Measurements from ENCODE around the gene GIMAP8. TPM values are rescaled to one million over a fixed set of nuclear protein-coding genes. Genes with fewer than 3 reads are reported as not detected.

GIMAP8 gene
- total RNA-seq, 4 donors from 2014 or later = 0.38 to 12.2 (median 2.4) TPM

- H3K4me3 ChIP-seq = no peak overlapping the region
- TF ChIP-seq CTCF (IDR thresholded peaks at IDR 0.05) (no peak), POLR2A (IDR thresholded peaks at IDR 0.05) (no peak)
Observed at GRCh38 chr7:150431839-150432658, 18.4 kb upstream of the GIMAP8 start.

GRCh38 chr7:150432915-150433892, 17.2 kb upstream of the GIMAP8 start:
- Histone ChIP-seq H3K36me3 (no peaks in the 10 kb centered on the region), H3K27ac (no peak overlapping the region), H3K9me3 (no peaks in the 10 kb centered on the region), H3K27me3 (peaks cover 0 to 7% (median 0%) of the 10 kb centered on the region in 4 donors), H3K4me3 (no peak overlapping the region), H3K4me1 (peaks cover 9 to 11% (median 10%) of the 10 kb centered on the region in 3 donors)
- DNase-seq = no peak
- TF ChIP-seq POLR2A (IDR thresholded peaks at IDR 0.05) (no peak), CTCF (IDR thresholded peaks at IDR 0.05) (no peak)
- intact Hi-C loops (cut with DNase I) = no loop called here
- 70 to 73% methylated on average over 5 to 12 of the region's 14 CpGs for WGBS, 2 donors

More at GRCh38 chr7:150431839-150432658, 18.4 kb upstream of the GIMAP8 start:
- intact Hi-C loops (cut with DNase I) = no loop called here
- WGBS, 2 donors = 78 to 83% methylated on average over 7 of the region's 7 CpGs
- no peaks in the 10 kb centered on the region for H3K9me3 ChIP-seq
- H3K36me3 ChIP-seq = no peaks in the 10 kb centered on the region
- no peak for DNase-seq
- H3K27ac ChIP-seq = no peak overlapping the region
- peaks cover 9 to 11% (median 10%) of the 10 kb centered on the region in 3 donors for H3K4me1 ChIP-seq
- peaks cover 0 to 7% (median 0%) of the 10 kb centered on the region in 4 donors for H3K27me3 ChIP-seq

- H3K36me3 ChIP-seq = no peaks in the 10 kb centered on the region
- intact Hi-C loops (cut with DNase I) = no loop called here
- peaks cover 0 to 7% (median 0%) of the 10 kb centered on the region in 4 donors for H3K27me3 ChIP-seq
- no peaks in the 10 kb centered on the region for H3K9me3 ChIP-seq
- no peak overlapping the region for H3K27ac ChIP-seq
- no peak overlapping the region for H3K4me3 ChIP-seq
- H3K4me1 ChIP-seq = peaks cover under 1% of the 10 kb centered on the region in 3 donors
- 72 to 73% methylated on average over 8 of the region's 8 CpGs for WGBS, 2 donors
- TF ChIP-seq CTCF (IDR thresholded peaks at IDR 0.05) (no peak), POLR2A (IDR thresholded peaks at IDR 0.05) (no peak)
- no peak for DNase-seq
Observed at GRCh38 chr7:150434240-150434639, 16.2 kb upstream of the GIMAP8 start.

GRCh38 chr7:150435047-150435389, 15.4 kb upstream of the GIMAP8 start:
- WGBS, 2 donors = 57 to 62% methylated on average over 4 of the region's 4 CpGs
- no peak overlapping the region for H3K4me3 ChIP-seq
- H3K36me3 ChIP-seq = no peaks in the 10 kb centered on the region
- H3K27me3 ChIP-seq = peaks cover 0 to 7% (median 0%) of the 10 kb centered on the region in 4 donors
- TF ChIP-seq CTCF (IDR thresholded peaks at IDR 0.05) (no peak), POLR2A (IDR thresholded peaks at IDR 0.05) (no peak)
- no peaks in the 10 kb centered on the region for H3K9me3 ChIP-seq
- H3K27ac ChIP-seq = no peak overlapping the region
- intact Hi-C loops (cut with DNase I) = no loop called here
- DNase-seq = no peak
- no peaks in the 10 kb centered on the region for H3K4me1 ChIP-seq
